SK-N-MC (cell line): ENCODE results near the gene ZNF202.
"Not testable (repeated sequence)": the region's sequence is repeated elsewhere in the genome, so short reads cannot be mapped to it uniquely, and the experiment has no call there.

Experiments
- DNase-seq: peaks from one replicate; pipeline ENCODE4 v3.0.0-alpha.2; 2011; ENCODE audit warnings: low read depth, low spot score
- H3K27ac ChIP-seq: fragments of 200-600 bp; sonication (generic); 2 replicates; pipeline ENCODE4 v1.5.1; 2016; ENCODE audit warnings: mixed run types
- H3K36me3 ChIP-seq: fragments of 200-600 bp; sonication (generic); 2 replicates; pipeline ENCODE4 v1.6.1; 2017; ENCODE audit warnings: antibody characterized with exemption, low read length, mixed read lengths; ENCODE audit not compliant: insufficient read depth
- H3K4me3 ChIP-seq: fragments of 200-600 bp; sonication (generic); 2 replicates; pipeline ENCODE4 v1.5.1; 2016
- H3K9ac ChIP-seq: fragments of 200-600 bp; sonication (generic); 2 replicates; pipeline ENCODE4 v1.8.0; 2017; ENCODE audit warnings: mixed run types, mixed read lengths; ENCODE audit not compliant: insufficient read length
- H3K9me3 ChIP-seq: fragments of 200-600 bp; sonication (generic); 2 replicates; pipeline ENCODE4 v1.6.1; 2017; ENCODE audit warnings: low read depth, mild to moderate bottlenecking, antibody characterized with exemption, low read length, moderate library complexity, mixed read lengths
- EZH2 ChIP-seq: fragments of 200-600 bp; sonication (generic); IDR thresholded peaks from one replicate; pipeline ENCODE4 v1.6.1; 2017; ENCODE audit warnings: antibody characterized with exemption
- FOXP2 ChIP-seq: optimal IDR thresholded peaks from 2 replicates; pipeline ENCODE3; 2011; ENCODE audit warnings: mild to moderate bottlenecking, moderate library complexity; ENCODE audit not compliant: insufficient read depth; ENCODE audit errors: extremely low read length, control extremely low read depth
- POLR2AphosphoS5 ChIP-seq: IDR thresholded peaks from 2 replicates; pipeline ENCODE4 v1.6.1; 2012; ENCODE audit warnings: mild to moderate bottlenecking, low read depth, low read length, borderline replicate concordance

Gene ZNF202

GRCh38 chr11:123751781-123752180 lies 10.3 kb upstream of the ZNF202 start:
- Histone ChIP-seq H3K27ac (no peak overlapping the region), H3K9me3 (no peaks in the 10 kb centered on the region), H3K9ac (no peak overlapping the region), H3K4me3 (no peak overlapping the region), H3K36me3 (no peaks in the 10 kb centered on the region)
- no peak for DNase-seq
- no peak for TF ChIP-seq POLR2AphosphoS5
- TF ChIP-seq FOXP2: no peak
- no peak for TF ChIP-seq EZH2

DNA sequence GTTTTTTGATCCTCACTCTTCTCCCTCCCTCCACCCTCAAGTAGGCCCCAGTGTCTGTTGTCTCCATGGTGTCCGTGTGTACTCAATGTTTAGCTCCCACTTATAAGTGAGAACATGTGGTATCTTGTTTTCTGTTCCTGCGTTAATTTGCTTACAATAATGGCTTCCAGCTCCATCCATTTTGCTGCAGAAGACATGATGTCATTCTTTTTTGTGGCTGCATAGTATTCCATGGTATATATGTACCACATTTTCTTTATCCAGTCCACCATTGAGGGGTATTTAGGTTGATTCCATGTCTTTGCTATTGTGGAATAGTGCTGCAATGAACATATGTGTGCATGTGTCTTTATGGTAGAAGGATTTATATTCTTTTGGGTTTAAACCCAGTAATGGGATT lies 6.9 kb upstream of the ZNF202 start:
- H3K4me3 ChIP-seq, DNase-seq, H3K9me3 ChIP-seq, H3K36me3 ChIP-seq, H3K27ac ChIP-seq, H3K9ac ChIP-seq: not testable (repeated sequence)

- Histone ChIP-seq H3K36me3 (no peaks in the 10 kb centered on the region), H3K27ac (no peak overlapping the region), H3K9ac (no peak overlapping the region), H3K4me3 (no peak overlapping the region), H3K9me3 (no peaks in the 10 kb centered on the region)
- TF ChIP-seq POLR2AphosphoS5 (no peak), EZH2 (no peak), FOXP2 (no peak)
- no peak for DNase-seq
Measured at GRCh38 chr11:123745764-123746451, 4.4 kb upstream of the ZNF202 start.

GRCh38 chr11:123742724-123743120 lies 1.3 kb upstream of the ZNF202 start:
- no peak overlapping the region for H3K27ac ChIP-seq
- H3K9me3 ChIP-seq: no peaks in the 10 kb centered on the region
- DNase-seq: no peak
- H3K4me3 ChIP-seq: peak overlapping the region; percentile 91; the same call in 1 of the 2 replicates
- H3K9ac ChIP-seq: no peak overlapping the region
- TF ChIP-seq POLR2AphosphoS5 (no peak), FOXP2 (no peak), EZH2 (no peak)
- peaks cover 23% of the 10 kb centered on the region for H3K36me3 ChIP-seq

GRCh38 chr11:123742031-123742723 lies 717 bp upstream of the ZNF202 start:
- TF ChIP-seq EZH2: no peak
- no peak for TF ChIP-seq FOXP2
- no peak for TF ChIP-seq POLR2AphosphoS5
- Histone ChIP-seq H3K9ac (peak overlapping the region; percentile 95), H3K4me3 (peak overlapping the region; percentile 91), H3K9me3 (no peaks in the 10 kb centered on the region), H3K27ac (no peak overlapping the region), H3K36me3 (peaks cover 29% of the 10 kb centered on the region)
- no peak for DNase-seq

DNA sequence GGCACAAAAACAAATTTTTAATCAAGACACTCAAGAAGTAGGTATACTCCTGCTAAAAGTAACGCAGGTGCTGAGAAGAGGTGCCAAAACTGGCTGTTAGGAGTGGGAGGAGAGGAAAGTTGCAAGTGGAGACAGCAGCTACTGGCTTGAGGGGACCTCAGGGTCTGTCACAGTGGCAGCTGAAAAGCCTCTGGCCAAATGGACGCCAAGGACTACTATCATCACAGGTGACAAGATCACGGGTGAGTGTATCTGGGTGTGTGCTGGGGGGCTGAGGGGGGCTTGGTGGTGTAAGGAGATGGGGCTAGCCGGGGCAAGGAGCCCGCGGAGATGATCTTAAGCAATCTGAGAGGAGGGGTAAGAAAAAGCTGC lies 687 bp downstream of the ZNF202 start:
- TF ChIP-seq EZH2: no peak
- Histone ChIP-seq H3K27ac (no peak overlapping the region), H3K4me3 (peak overlapping the region; percentile 91), H3K36me3 (peaks cover 43% of the 10 kb centered on the region), H3K9me3 (no peaks in the 10 kb centered on the region), H3K9ac (peak overlapping the region; percentile 95)
- DNase-seq: no peak

GRCh38 chr11:123738374-123738773 lies 3.1 kb downstream of the ZNF202 start:
- Histone ChIP-seq H3K36me3 (peaks cover 54% of the 10 kb centered on the region), H3K9me3 (no peaks in the 10 kb centered on the region), H3K27ac (no peak overlapping the region), H3K4me3 (no peak overlapping the region), H3K9ac (no peak overlapping the region)
- TF ChIP-seq FOXP2 (no peak), POLR2AphosphoS5 (no peak), EZH2 (no peak)
- no peak for DNase-seq

DNA sequence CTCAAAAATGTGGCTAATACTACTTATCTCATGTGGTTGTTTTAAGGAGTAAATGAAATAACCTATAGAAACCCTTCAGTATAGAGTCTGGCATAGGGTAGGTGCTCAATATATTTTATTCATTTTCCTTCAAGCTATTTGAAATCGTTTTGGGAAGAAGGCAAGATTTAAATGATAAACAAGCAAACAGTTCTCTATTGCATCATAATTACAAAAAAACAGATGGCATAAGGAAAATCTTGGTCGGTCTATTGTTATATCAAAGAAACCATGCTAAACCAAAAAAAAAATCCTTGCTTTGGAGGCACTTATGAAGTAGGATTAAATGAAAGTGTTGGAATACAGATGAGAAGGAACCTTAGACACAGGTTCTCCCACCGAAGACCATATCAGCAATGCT lies 4.7 kb downstream of the ZNF202 start:
- Histone ChIP-seq H3K36me3 (peaks cover 54% of the 10 kb centered on the region), H3K9ac (no peak overlapping the region), H3K9me3 (no peaks in the 10 kb centered on the region), H3K4me3 (no peak overlapping the region), H3K27ac (no peak overlapping the region)
- no peak for DNase-seq
- TF ChIP-seq FOXP2 (no peak), EZH2 (no peak), POLR2AphosphoS5 (no peak)

- Histone ChIP-seq H3K27ac (no peak overlapping the region), H3K9ac (no peak overlapping the region), H3K36me3 (peaks cover 71% of the 10 kb centered on the region), H3K9me3 (no peaks in the 10 kb centered on the region), H3K4me3 (no peak overlapping the region)
- TF ChIP-seq FOXP2 (no peak), EZH2 (no peak), POLR2AphosphoS5 (no peak)
- DNase-seq: no peak
Measured at GRCh38 chr11:123729602-123730001, 11.9 kb downstream of the ZNF202 start.
